MM.1S (cell line): ENCODE results near the gene EXOC3L1.

Experiments used
- DNase-seq: peaks from one replicate; pipeline ENCODE4 v3.0.0-alpha.2; 2015
- H2AFZ ChIP-seq: fragments of 300-600 bp; sonication (generic); 2 replicates; pipeline ENCODE4 v1.6.0; 2016; ENCODE audit warnings: antibody characterized with exemption, low read length
- H3F3A ChIP-seq: fragments of 300-600 bp; sonication (generic); 2 replicates; pipeline ENCODE4 v1.6.1; 2016; ENCODE audit warnings: mild to moderate bottlenecking, antibody characterized with exemption, low read length, moderate library complexity, mixed read lengths; ENCODE audit not compliant: insufficient read depth
- H3K27ac ChIP-seq: fragments of 300-600 bp; sonication (generic); 2 replicates; pipeline ENCODE4 v1.5.1; 2016; ENCODE audit warnings: mild to moderate bottlenecking, low read length
- H3K27me3 ChIP-seq: fragments of 300-600 bp; sonication (generic); replicated peaks from 2 replicates; pipeline ENCODE4 v1.6.0; 2016; ENCODE audit warnings: low read length; ENCODE audit not compliant: insufficient read depth
- H3K36me3 ChIP-seq: fragments of 300-600 bp; sonication (generic); replicated peaks from 2 replicates; pipeline ENCODE4 v1.6.1; 2016; ENCODE audit warnings: mild to moderate bottlenecking, low read length, mixed read lengths; ENCODE audit not compliant: insufficient read depth
- H3K4me1 ChIP-seq: fragments of 300-600 bp; sonication (generic); 2 replicates; pipeline ENCODE4 v1.6.1; 2016; ENCODE audit warnings: low read length, mixed read lengths
- H3K4me2 ChIP-seq: fragments of 300-600 bp; sonication (generic); 2 replicates; pipeline ENCODE4 v1.6.0; 2016; ENCODE audit warnings: low read depth, low read length
- H3K4me3 ChIP-seq: fragments of 300-600 bp; sonication (generic); 2 replicates; pipeline ENCODE4 v1.5.1; 2016; ENCODE audit warnings: low read length, mixed read lengths
- H3K79me2 ChIP-seq: fragments of 300-600 bp; sonication (generic); 2 replicates; pipeline ENCODE4 v1.6.1; 2016; ENCODE audit warnings: mixed run types, low read length, mixed read lengths
- H3K9ac ChIP-seq: fragments of 300-600 bp; sonication (generic); 2 replicates; pipeline ENCODE4 v1.6.1; 2016; ENCODE audit warnings: low read length, mixed read lengths
- H3K9me2 ChIP-seq: fragments of 300-600 bp; sonication (generic); replicated peaks from 2 replicates; pipeline ENCODE4 v1.6.1; 2016; ENCODE audit warnings: mild to moderate bottlenecking, low read length, mixed read lengths; ENCODE audit not compliant: insufficient read depth
- H3K9me3 ChIP-seq: fragments of 300-600 bp; sonication (generic); replicated peaks from 2 replicates; pipeline ENCODE4 v1.6.1; 2016; ENCODE audit warnings: mild to moderate bottlenecking, low read length, mixed read lengths; ENCODE audit not compliant: insufficient read depth
- H4K20me1 ChIP-seq: fragments of 300-600 bp; sonication (generic); 2 replicates; pipeline ENCODE4 v1.6.1; 2016; ENCODE audit warnings: mild to moderate bottlenecking, low read length, moderate library complexity, mixed read lengths; ENCODE audit not compliant: insufficient read depth
- EZH2 ChIP-seq: fragments of 300-600 bp; sonication (generic); optimal IDR thresholded peaks from 2 replicates; pipeline ENCODE3; 2017; ENCODE audit warnings: low read depth, mild to moderate bottlenecking, antibody characterized with exemption, low read length, mixed read lengths
- EZH2phosphoT487 ChIP-seq: fragments of 300-600 bp; sonication (generic); IDR thresholded peaks from 2 replicates; pipeline ENCODE4 v1.6.1; 2018; ENCODE audit warnings: antibody characterized with exemption, low read length
- TF ChIP-seq, protein P1 (sequence below): fragments of 300-600 bp; sonication (generic); IDR thresholded peaks from 2 replicates; pipeline ENCODE4 v1.5.1; 2016; ENCODE audit warnings: antibody characterized with exemption, low read length, mixed read lengths

Gene EXOC3L1

GRCh38 chr16:67187175-67187890 is 2.6 kb downstream of the EXOC3L1 start:
- H3K4me1 ChIP-seq = peaks cover 14% of the 10 kb centered on the region
- no peaks in the 10 kb centered on the region for H3K9me3 ChIP-seq

DNA sequence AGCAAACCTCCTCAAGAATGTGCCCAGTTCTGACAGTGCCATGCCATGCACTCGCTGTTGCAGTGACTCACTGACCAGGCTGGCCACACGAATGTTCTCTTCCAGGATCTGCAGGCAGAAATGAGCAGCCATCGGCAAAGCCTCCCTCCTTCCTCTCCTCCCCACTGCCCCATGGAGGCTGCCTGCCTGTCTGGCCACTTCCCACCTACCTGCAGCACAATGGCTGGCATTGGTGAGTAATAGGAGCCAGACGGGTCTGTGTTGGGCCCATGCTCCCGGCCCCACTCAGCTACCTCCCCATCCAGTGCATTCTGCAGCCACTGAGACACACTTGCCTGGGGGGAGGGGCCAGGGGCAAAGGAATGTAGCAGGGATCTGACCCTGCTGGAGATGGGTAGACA is 3.4 kb downstream of the EXOC3L1 start:
- peaks cover 13% of the 10 kb centered on the region for H3K27me3 ChIP-seq
- no peak overlapping the region for H2AFZ ChIP-seq
- no peaks in the 10 kb centered on the region for H3K9me2 ChIP-seq
- H4K20me1 ChIP-seq = no peaks in the 10 kb centered on the region
- H3K36me3 ChIP-seq = no peaks in the 10 kb centered on the region
- TF ChIP-seq EZH2phosphoT487 (no peak), EZH2 (no peak)
- TF ChIP-seq, protein P1, sequence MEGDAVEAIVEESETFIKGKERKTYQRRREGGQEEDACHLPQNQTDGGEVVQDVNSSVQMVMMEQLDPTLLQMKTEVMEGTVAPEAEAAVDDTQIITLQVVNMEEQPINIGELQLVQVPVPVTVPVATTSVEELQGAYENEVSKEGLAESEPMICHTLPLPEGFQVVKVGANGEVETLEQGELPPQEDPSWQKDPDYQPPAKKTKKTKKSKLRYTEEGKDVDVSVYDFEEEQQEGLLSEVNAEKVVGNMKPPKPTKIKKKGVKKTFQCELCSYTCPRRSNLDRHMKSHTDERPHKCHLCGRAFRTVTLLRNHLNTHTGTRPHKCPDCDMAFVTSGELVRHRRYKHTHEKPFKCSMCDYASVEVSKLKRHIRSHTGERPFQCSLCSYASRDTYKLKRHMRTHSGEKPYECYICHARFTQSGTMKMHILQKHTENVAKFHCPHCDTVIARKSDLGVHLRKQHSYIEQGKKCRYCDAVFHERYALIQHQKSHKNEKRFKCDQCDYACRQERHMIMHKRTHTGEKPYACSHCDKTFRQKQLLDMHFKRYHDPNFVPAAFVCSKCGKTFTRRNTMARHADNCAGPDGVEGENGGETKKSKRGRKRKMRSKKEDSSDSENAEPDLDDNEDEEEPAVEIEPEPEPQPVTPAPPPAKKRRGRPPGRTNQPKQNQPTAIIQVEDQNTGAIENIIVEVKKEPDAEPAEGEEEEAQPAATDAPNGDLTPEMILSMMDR = no peak
- H3K4me1 ChIP-seq = peaks cover 16% of the 10 kb centered on the region
- H3K4me3 ChIP-seq = no peak overlapping the region
- H3K27ac ChIP-seq = no peak overlapping the region
- DNase-seq = no peak
- no peaks in the 10 kb centered on the region for H3K9me3 ChIP-seq
- peaks cover 13% of the 10 kb centered on the region for H3K79me2 ChIP-seq
- no peak overlapping the region for H3K9ac ChIP-seq
- H3K4me2 ChIP-seq = no peak overlapping the region
- H3F3A ChIP-seq = peaks cover 9% of the 10 kb centered on the region; the same call in 1 of the 2 replicates

More at GRCh38 chr16:67187175-67187890, 2.6 kb downstream of the EXOC3L1 start:
- Histone ChIP-seq H3K27me3 (peaks cover 13% of the 10 kb centered on the region), H3K4me2 (no peak overlapping the region), H2AFZ (no peak overlapping the region), H3K4me3 (no peak overlapping the region), H3K79me2 (peaks cover 14% of the 10 kb centered on the region), H3K9me2 (no peaks in the 10 kb centered on the region), H3K36me3 (no peaks in the 10 kb centered on the region), H3F3A (peaks cover 9% of the 10 kb centered on the region; the same call in 1 of the 2 replicates), H3K27ac (no peak overlapping the region), H3K9ac (no peak overlapping the region), H4K20me1 (no peaks in the 10 kb centered on the region)
- DNase-seq = no peak
- TF ChIP-seq, protein P1 = no peak
- TF ChIP-seq EZH2phosphoT487 (no peak), EZH2 (no peak)

GRCh38 chr16:67185651-67186134 is 4.2 kb downstream of the EXOC3L1 start:
- no peak overlapping the region for H3K9ac ChIP-seq
- no peak for TF ChIP-seq EZH2
- TF ChIP-seq EZH2phosphoT487 = no peak
- DNase-seq = no peak
- H3K4me2 ChIP-seq = peak overlapping the region; percentile 87; the same call in 1 of the 2 replicates
- peaks cover 9% of the 10 kb centered on the region; the same call in 1 of the 2 replicates for H3F3A ChIP-seq
- H3K9me3 ChIP-seq = no peaks in the 10 kb centered on the region
- peaks cover 13% of the 10 kb centered on the region for H3K27me3 ChIP-seq
- H3K36me3 ChIP-seq = no peaks in the 10 kb centered on the region
- H3K4me3 ChIP-seq = no peak overlapping the region
- no peak overlapping the region for H3K27ac ChIP-seq
- H3K79me2 ChIP-seq = peaks cover 17% of the 10 kb centered on the region
- no peak overlapping the region for H2AFZ ChIP-seq
- H3K4me1 ChIP-seq = peaks cover 16% of the 10 kb centered on the region
- H3K9me2 ChIP-seq = no peaks in the 10 kb centered on the region
- no peaks in the 10 kb centered on the region for H4K20me1 ChIP-seq
